MG63 (cell line): ENCODE results near the gene NMS. TPM values are rescaled to one million over a fixed set of nuclear protein-coding genes. Genes with fewer than 3 reads are reported as not detected.
"Not testable (repeated sequence)": the region's sequence is repeated elsewhere in the genome, so short reads cannot be mapped to it uniquely, and the experiment has no call there.

Experiments used
- DNase-seq: peaks from one replicate; pipeline ENCODE4 v3.0.0-alpha.2; 2020
- H3K27me3 ChIP-seq: fragments of 250-450 bp; sonication (Bioruptor Pico); 2 replicates; pipeline ENCODE4 v1.5.1; 2020; ENCODE audit warnings: mild to moderate bottlenecking, moderate library complexity
- H3K36me3 ChIP-seq: fragments of 250-450 bp; sonication (Bioruptor Pico); 2 replicates; pipeline ENCODE4 v1.5.1; 2020; ENCODE audit warnings: mild to moderate bottlenecking, moderate library complexity
- H3K4me3 ChIP-seq: fragments of 250-450 bp; sonication (Bioruptor Pico); 2 replicates; pipeline ENCODE4 v1.5.1; 2020; ENCODE audit warnings: mild to moderate bottlenecking, moderate library complexity
- H3K9me3 ChIP-seq: fragments of 250-450 bp; sonication (Bioruptor Pico); 2 replicates; pipeline ENCODE4 v1.5.1; 2020; ENCODE audit warnings: mild to moderate bottlenecking, moderate library complexity
- total RNA-seq: library from RNA; depleted of rRNA; stranded (reverse); fragments of >200 nt; shearing (Covaris generic); gene quantifications from 2 replicates; pipeline ENCODE4 v1.2.3, GENCODE V29; 2014; ENCODE audit warnings: low replicate concordance; rRNA removed

The NMS gene, protein sequence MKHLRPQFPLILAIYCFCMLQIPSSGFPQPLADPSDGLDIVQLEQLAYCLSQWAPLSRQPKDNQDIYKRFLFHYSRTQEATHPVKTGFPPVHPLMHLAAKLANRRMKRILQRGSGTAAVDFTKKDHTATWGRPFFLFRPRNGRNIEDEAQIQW
- not detected in 2 replicates for total RNA-seq

- no peak for DNase-seq
- H3K27me3 ChIP-seq = peaks cover 13% of the 10 kb centered on the region
- no peaks in the 10 kb centered on the region for H3K36me3 ChIP-seq
- no peaks in the 10 kb centered on the region for H3K9me3 ChIP-seq
- H3K4me3 ChIP-seq = no peak within 1 kb of the TSS
Observed at GRCh38 chr2:100470182-100470581, at the start of gene NMS. Gene NMS, plus strand, starts transcription at chr2:100470482. Its CDS starts 7 bp downstream, at chr2:100470489.

GRCh38 chr2:100422320-100423055 is 47.8 kb upstream of the NMS start:
- no peak overlapping the region for H3K4me3 ChIP-seq
- no peaks in the 10 kb centered on the region for H3K9me3 ChIP-seq
- no peaks in the 10 kb centered on the region for H3K36me3 ChIP-seq
- DNase-seq = peak; percentile 14
- no peaks in the 10 kb centered on the region for H3K27me3 ChIP-seq

DNA sequence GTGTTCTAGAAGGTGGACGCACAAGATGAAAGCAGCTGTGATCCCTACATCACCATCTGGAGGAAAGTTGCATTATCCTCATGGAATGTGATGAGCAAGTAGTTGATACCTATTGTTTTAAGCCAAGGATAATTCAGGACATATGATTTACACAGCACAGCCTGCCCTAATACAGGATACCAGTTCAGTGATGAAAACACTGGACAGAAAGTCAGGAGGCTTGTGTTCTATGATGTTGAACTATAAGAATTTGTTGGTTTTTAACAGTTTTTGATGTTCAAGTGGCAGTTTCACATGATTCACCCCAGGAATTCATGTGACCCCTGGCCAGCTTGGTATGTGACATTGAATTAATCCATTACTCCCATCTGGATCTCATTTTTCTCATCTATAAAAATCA is 46.7 kb upstream of the NMS start:
- Histone ChIP-seq H3K4me3 (no peak overlapping the region), H3K36me3 (no peaks in the 10 kb centered on the region), H3K9me3 (no peaks in the 10 kb centered on the region), H3K27me3 (no peaks in the 10 kb centered on the region)
- no peak for DNase-seq

DNA sequence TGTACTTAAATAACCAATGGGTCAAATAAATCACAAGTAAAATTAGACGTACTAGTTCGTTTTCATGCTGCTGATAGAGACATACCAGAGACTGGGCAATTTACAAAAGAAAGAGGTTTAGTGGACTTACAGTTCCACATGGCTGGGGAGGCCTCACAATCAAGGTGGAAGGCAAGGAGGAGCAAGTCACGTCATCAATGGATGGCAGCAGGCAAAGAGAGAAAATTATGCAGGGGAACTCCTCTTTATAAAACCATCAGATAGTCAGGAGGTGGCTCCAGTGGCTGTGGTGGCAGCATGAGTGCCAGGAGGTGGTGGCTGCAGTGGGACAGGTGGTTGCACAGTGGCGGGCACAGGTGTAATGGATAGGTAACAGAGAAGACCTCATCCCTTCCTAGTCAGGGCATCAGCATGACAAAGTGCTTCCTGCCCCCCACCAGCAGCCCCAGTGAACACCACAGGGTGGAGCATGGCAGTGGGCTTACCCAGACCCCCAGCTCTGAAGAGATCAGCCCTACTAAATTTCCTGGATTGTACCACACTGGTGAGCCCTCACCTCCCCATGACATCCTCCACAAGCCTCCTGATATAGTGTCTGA is 45.9 kb upstream of the NMS start:
- no peaks in the 10 kb centered on the region for H3K36me3 ChIP-seq
- no peak for DNase-seq
- no peaks in the 10 kb centered on the region for H3K9me3 ChIP-seq
- H3K27me3 ChIP-seq = no peaks in the 10 kb centered on the region
- H3K4me3 ChIP-seq = no peak overlapping the region

GRCh38 chr2:100425107-100425506 is 45.2 kb upstream of the NMS start:
- H3K27me3 ChIP-seq = no peaks in the 10 kb centered on the region
- 0 out of 2 replicates have a peak, but pooled peaks cover 3% of the 10 kb centered on the region for H3K9me3 ChIP-seq
- no peak overlapping the region for H3K4me3 ChIP-seq
- H3K36me3 ChIP-seq = no peaks in the 10 kb centered on the region
- DNase-seq = no peak

DNA sequence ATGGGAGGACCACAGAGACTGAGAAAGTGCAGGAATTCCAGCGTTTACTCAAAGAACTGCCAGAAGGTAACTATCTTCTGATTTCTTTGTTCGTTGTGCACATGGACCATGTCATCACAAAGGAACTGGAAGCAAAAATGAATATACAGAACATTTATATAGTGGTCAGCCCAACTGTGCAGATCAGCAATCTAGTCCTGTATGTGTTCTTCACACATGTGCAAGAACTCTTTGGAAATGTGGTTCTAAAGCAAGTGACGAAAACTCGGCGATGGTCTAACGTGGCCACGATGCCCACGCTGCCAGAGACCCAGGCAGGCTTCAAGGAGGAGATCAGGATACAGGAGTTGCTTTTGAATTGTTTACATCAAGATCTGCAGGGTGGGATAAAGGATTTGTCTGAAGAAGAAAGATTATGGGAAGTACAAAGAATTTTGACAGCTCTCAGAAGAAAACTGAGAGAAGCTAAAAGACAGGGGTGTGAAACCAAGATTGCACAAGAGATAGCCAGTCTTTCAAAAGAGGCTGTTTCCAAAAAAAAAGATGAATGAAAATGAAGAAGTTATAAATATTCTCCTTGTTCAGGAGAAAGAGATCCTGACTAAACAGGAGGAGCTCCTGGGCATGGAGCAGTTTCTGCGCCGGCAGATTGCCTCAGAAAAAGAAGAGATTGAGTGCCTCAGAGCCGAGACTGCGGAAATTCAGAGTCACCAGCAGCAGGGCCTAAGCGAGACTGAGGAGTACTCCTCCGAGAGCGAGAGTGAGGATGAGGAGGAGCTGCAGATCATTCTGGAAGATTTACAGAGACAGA is 44.5 kb upstream of the NMS start:
- no peak for DNase-seq
- H3K27me3 ChIP-seq = no peaks in the 10 kb centered on the region
- no peaks in the 10 kb centered on the region for H3K36me3 ChIP-seq
- H3K9me3 ChIP-seq = 0 out of 2 replicates have a peak, but pooled peaks cover 3% of the 10 kb centered on the region
- H3K4me3 ChIP-seq = no peak overlapping the region

DNA sequence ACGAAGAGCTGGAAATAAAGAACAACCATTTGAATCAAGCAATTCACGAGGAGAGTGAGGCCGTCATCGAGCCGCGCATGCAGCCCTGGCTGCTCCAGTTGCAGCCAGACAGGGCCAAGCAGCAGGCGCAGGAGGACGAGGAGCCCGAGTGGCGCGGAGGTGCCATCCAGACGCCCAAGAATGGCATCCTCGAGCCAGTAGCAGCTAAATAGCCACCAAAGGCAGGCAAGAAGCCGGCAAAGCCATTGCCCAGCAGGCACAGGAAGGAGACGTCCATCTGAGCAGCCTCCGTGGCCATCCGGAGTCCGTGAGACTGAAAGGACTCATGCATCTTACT is 43.9 kb upstream of the NMS start:
- Histone ChIP-seq H3K27me3 (no peaks in the 10 kb centered on the region), H3K4me3 (no peak overlapping the region), H3K9me3 (0 out of 2 replicates have a peak, but pooled peaks cover 3% of the 10 kb centered on the region), H3K36me3 (no peaks in the 10 kb centered on the region)
- DNase-seq = no peak

DNA sequence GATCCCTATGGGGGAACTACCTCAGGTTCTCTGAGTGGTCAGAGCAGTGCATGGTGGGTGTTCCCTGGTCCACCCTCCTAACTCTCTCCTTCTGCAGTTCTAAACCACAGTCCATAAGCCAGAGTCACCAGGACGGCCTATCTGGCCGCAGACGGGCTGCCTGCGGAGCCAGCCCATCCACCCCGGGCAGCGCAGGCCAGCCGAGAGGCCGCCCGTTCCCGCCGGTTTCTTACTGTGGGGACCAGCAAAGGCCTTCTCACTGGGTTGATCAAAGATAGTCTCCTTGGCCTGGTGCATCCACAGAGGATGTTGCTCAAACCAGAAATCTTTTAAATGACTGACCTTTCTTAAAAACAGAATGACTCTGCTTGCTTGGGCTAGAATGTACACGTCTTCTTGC is 43.2 kb upstream of the NMS start:
- Histone ChIP-seq H3K4me3 (no peak overlapping the region), H3K9me3 (0 out of 2 replicates have a peak, but pooled peaks cover 3% of the 10 kb centered on the region), H3K27me3 (no peaks in the 10 kb centered on the region), H3K36me3 (no peaks in the 10 kb centered on the region)
- DNase-seq = no peak

DNA sequence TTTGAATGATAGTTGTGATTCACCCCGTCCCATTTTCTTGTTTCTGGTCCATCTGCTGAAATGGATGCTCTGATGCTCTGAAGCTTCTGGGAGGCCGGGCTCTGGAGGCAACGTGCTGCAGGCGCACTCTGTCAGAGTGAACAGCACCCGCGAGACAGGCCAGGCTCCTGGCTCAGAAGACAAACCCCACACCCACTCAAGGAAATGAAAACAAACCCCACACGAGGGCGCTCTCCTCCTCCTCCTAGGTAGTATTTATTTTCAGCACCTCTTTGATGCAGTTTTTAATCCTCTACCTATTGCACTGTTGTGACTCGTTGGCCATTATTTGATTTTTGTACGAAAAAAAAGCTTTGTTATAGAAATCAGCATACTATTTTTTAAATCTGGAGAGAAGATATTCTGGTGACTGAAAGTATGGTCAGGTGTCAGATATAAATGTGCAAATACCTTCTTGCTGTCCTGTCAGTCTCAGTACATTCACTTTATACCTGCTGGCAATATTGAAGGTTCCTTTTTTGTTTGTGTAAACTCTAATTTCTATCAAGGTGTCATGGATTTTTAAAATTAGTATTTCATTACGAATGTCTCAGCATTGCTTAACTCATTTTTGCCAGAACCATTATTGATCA is 42.5 kb upstream of the NMS start:
- no peak overlapping the region for H3K4me3 ChIP-seq
- DNase-seq = peak; percentile 29
- H3K36me3 ChIP-seq = no peaks in the 10 kb centered on the region
- no peaks in the 10 kb centered on the region for H3K27me3 ChIP-seq
- H3K9me3 ChIP-seq = 0 out of 2 replicates have a peak, but pooled peaks cover 3% of the 10 kb centered on the region

GRCh38 chr2:100429726-100430125 is 40.6 kb upstream of the NMS start:
- Histone ChIP-seq H3K4me3 (no peak overlapping the region), H3K9me3 (0 out of 2 replicates have a peak, but pooled peaks cover 3% of the 10 kb centered on the region), H3K27me3 (no peaks in the 10 kb centered on the region), H3K36me3 (no peaks in the 10 kb centered on the region)
- no peak for DNase-seq

GRCh38 chr2:100437751-100438150 is 32.5 kb upstream of the NMS start:
- Histone ChIP-seq H3K27me3 (peaks cover 3% of the 10 kb centered on the region; the same call in 1 of the 2 replicates), H3K9me3 (no peaks in the 10 kb centered on the region), H3K36me3 (no peaks in the 10 kb centered on the region), H3K4me3 (no peak overlapping the region)
- DNase-seq = no peak

DNA sequence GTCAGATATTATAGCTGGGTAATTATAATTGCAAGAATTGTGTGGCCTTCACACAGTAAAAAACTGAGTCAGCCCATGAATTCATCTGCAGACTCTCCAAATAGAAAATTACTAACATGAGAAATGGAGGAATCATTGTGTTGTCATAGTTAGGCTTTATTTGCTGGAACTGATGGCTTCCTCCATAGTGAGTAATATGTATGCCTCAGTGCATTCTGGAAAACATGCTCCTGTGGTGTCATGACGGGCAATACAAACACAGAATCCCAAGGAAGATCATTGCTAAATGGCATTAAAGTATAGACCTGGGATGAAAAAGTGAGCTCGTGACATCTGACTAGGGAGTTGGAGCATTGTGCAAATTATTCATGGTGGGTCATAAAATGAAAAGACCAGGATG is 23.6 kb upstream of the NMS start:
- DNase-seq = no peak
- no peak overlapping the region for H3K4me3 ChIP-seq
- H3K9me3 ChIP-seq = peaks cover 8% of the 10 kb centered on the region
- no peaks in the 10 kb centered on the region for H3K27me3 ChIP-seq
- H3K36me3 ChIP-seq = no peaks in the 10 kb centered on the region

DNA sequence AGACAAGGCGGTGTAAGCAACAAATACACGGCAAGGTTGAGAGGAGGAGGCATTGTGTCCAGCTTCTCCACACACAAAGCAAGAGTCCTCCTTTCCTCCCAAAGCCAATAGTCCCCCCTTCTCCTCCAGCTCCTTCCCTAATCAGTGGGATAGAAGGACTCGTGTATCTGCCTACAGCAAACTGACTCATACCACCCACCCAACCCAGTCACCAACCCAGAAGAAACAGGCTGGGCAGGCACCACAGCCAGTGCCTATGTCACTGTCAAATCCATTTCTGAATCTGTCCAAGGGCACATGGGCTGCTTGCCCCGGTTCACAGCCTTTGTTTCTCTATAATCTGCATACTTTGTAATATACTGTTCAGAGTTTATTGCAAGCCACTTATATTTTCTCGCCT is 19.2 kb upstream of the NMS start:
- no peaks in the 10 kb centered on the region for H3K27me3 ChIP-seq
- no peaks in the 10 kb centered on the region for H3K36me3 ChIP-seq
- no peak overlapping the region for H3K4me3 ChIP-seq
- H3K9me3 ChIP-seq = peaks cover 7% of the 10 kb centered on the region
- DNase-seq = no peak

DNA sequence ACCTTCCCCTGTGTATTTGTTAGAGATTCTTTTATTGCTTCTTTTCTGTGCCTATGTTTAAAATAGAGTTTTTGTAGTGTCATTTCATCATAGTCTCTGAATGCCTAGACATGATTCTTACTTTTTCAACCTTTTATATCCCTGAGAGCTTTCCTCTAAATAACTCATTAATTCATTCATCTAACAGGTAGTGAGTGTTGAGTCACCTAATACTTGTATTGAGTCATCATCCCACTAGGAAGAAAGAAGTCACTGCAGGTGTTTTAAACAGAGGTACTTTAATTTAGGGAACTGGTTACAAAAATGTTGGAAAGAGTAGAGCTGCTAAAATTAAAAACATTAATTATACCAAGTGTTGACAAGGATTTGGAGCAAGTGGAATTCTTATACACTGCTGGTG is 18.5 kb upstream of the NMS start:
- H3K36me3 ChIP-seq = no peaks in the 10 kb centered on the region
- no peak for DNase-seq
- H3K9me3 ChIP-seq = peaks cover 3% of the 10 kb centered on the region
- H3K4me3 ChIP-seq = no peak overlapping the region
- H3K27me3 ChIP-seq = no peaks in the 10 kb centered on the region

- peaks cover 3% of the 10 kb centered on the region for H3K9me3 ChIP-seq
- DNase-seq = no peak
- H3K27me3 ChIP-seq = no peaks in the 10 kb centered on the region
- no peaks in the 10 kb centered on the region for H3K36me3 ChIP-seq
- H3K4me3 ChIP-seq = no peak overlapping the region
Observed at GRCh38 chr2:100453853-100454252, 16.4 kb upstream of the NMS start.

- H3K9me3 ChIP-seq, DNase-seq: not testable (repeated sequence)
Observed at GRCh38 chr2:100456357-100456756, 13.9 kb upstream of the NMS start.

More at GRCh38 chr2:100456357-100456756, 13.9 kb upstream of the NMS start:
- not testable (repeated sequence) for H3K36me3 ChIP-seq, H3K4me3 ChIP-seq, H3K27me3 ChIP-seq
